Measurements from ENCODE around the gene BLCAP.

Gene BLCAP

DNA sequence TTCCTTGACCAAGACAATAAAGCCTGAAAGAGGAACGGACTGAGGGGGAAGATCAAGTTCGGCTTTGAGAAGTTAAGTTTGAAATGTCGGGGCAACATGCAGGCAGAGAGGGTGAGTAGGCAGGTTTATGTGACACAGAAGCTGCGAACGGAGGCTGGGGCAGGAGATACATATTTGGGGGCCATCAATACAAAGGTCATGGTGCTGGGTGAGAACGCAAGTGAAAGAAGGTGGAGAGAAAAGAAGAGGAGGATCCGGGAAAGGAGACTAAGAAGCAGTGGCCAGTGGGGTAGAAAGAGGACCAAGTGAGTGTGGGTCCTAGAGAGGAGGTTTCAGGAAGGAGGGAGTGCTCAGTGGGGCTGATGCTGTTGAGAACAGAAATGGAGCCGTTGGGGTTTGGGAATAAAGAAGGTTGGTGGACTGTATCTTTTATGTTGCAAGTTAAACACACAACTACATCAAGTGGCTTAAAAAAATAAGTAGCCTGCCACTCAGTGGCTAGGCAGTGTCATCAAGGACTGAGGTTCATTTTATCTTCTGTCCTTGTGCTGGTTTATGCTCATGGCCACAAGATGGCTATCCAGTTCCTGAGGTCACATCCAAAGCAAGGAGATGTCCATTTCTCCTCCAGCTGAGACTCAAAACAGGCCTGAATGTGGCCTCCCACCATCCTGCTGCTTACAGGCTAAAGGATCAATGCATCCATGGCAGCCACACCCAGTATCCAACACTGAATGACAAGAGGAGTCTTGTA, 1.7 kb upstream of the BLCAP start:
- DNase-seq (ENCODE audit: low spot score), result no peak

DNA sequence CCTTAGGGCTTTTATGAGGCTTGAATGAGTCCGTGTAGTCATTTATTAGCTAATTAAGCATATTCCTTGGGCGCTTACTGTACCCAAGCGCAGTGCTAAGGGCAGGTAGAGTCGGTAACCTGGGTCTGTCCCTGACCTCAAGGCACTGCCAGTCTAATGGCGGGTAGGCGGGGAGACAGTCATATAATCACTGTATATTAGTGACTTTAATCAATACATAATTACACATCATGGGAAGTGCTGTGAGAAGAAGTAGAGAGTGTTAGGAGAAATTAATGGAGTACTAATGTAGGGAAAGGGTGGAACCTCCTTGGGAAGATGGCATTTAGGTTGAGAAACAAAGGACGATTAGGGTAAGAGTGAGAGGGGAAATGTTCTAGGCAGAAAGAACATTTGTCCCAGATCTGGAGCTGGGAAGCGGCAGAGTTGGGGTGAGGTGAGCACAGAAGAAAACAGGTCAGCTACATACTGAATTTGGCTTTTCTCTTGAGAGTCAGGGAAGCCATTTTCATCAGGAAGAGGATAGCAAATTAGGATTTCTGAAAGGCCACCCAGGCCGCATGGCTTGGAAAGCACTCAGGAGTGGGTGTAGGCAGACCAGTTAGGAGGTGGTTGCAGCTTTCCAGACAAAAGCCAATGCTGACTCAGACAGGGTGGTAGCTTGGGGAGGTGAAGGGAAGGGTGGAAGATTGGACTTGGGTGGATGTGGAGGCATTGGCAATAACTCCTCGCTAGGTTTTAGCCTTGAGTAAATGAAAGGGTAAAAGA, 954 bp upstream of the BLCAP start:
- no peak for DNase-seq (ENCODE audit: low spot score)

DNA sequence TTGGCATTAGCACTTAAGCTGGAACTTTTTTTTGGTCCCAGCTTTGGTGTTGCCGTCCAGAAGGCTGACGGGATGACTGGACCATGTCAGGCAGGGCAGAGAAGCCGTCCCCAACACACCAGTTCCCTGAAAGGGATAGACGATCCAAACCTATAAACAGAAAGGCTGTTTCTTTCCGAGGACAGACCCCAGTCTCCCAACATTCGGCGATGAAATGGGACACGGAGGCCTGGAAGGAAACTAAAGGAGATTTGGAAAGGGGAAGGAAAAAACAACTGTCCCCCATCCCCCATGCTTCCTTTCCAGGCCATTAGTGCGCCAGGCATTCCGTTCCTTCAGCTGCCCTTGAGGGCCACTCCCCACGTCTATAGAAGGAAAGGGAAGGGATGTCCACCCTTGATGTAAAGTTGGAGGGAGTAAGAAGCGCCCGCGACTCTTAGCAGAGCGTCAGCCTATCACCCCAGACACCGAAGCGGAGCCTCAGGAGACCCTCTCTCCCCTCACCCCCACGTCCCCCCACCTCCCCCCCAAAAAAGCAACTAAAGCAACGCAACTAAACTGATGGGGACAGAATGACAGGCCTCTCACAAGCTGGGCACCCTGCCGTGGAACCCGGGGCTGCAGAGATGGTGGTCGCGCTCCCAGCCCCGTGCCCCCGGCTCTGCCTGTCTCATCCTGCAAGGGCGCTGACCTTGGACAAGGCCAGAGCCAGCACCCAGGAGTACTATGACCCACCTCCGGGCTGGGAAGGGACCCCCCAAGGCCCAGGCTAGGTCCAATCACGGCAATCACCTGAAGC, 638 bp downstream of the BLCAP start:
- DNase-seq (ENCODE audit: low spot score), result no peak

DNA sequence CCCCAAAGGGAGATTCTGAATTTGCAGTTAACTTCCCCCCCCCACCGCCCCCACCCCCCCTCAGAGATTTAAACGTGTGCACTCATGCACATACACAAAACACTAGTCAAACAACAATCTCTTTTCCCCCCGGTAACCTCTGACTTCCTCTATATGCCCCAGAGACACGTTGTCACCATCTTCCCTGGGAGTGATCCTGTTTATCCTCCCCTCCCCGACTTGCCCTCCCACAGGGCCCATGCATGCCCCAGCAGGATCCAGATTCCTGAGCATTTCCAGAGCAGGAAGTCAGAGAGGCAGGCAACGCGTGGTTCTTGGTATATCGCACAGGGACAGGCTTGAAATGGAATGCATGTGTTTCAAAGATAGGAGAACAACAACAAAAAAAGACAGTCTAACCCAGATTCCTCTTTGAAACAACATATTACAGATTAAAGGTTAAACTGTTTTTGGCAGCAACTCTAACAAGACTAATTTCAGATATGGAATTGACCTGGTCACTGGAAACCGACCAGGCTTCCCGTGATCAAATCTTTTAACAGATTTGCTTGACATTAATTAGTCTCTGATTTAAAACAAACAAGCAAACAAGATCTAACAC, 1.3 kb downstream of the BLCAP start:
- no peak for DNase-seq (ENCODE audit: low spot score)

DNA sequence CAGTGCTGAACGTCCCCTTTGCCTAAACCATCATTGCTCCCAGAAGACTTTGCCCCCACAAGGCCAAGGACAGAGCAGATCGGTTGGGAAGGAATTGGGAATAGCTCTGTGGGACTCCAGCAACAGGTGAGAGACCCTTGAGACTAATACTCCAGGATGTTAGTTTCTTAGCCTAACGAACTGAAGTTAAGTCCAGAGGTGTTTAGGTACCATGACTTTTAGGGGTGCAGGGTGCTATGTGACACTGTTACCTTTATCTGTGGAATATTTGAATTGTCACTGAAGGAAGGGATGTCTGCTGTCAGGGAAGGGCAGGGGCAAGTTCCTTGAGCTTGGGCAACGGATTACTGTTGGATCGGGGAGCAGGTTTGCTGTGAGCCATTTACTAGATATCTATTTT, 1.9 kb downstream of the BLCAP start:
- DNase-seq (ENCODE audit: low spot score), result no peak

DNA sequence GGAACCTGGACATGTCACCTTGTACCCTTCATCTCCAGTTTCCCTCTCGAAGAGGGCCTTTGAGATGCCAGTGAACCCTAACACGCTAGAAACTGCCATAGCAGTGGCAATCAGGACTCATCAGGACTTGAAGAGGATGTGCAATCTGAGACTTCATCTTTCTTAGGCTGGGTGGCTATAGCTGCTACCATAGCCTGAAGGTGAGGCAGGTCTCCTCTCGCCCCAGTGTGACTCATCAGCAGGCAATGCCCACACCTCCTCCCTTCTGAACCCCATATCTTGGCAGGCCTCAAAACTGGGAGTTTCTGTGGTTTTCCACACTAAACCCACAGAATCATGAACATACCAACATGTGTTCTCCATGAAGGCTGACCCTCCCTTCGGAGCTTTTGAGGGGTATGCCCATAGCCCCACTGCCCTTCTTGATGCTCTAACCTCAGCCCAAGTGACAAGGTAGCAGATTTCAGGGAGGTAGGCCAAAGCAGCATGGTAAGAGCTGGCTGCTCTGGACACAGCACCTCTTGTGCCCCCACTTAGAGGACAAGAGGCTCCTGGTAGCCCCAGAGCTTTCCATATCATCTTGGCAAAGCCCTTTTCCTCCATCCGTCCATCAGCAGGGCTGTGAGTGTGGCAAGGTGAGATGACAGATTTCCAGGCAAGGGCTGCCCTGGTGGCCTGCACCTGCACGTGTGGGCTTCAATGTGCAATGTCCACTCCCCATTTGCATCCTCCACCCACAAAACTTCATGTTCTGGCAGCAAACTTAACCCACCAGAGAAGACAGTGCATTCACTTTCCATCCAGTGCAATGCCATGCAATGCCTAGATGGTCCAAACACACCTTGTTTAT, 2.6 kb downstream of the BLCAP start:
- DNase-seq (ENCODE audit: low spot score), result peak; percentile 43

DNA sequence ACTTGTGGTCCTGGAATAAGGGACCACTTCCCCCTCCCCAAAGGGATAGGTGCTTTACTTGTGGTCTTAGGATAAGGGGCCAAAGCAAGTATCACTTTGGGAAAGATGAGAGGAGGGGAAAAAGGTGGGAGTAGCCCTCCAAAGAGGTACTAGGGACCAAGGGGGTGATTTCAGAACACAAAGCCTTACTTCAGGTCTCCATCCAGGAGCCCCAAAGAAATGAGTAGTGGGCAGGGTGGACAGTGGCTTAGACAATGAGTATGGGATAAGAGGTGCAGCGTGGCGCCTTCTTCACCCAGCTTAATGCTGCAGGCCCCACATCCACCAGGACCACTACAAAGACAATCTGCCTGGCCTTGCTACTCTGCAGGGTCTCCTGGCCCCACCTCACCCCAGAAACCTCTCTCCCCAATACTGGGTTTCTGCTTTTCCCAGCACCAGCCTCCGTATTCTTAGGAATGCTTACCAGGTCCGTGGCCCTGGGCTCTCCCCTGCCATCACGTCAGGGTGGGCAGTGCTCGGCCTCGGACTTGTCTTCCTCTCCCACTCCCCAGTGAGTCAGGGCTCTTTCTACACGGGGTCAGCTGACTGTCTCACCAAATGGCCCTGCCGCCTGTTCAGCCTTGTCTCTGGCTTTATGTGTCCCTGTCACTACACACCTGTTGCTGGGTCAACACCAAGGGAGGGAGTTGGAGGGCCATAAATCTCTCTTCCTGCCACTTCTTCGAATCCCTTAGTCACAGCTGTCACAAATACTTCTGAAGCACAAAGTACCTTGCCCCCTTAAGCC, 3.6 kb downstream of the BLCAP start:
- no peak for DNase-seq (ENCODE audit: low spot score)

DNA sequence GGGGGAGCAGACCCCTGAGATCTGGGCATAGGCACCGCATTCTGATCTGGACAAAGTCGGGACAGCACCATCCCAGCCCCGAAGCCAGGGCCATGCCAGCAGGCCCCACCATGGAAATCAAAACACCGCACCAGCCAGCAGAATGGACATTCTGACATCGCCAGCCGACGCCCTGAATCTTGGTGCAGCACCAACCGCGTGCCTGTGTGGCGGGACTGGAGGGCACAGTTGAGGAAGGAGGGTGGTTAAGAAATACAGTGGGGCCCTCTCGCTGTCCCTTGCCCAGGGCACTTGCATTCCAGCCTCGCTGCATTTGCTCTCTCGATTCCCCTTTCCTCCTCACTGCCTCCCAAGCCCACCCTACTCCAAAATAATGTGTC, 4.7 kb downstream of the BLCAP start:
- DNase-seq (ENCODE audit: low spot score), result no peak

DNA sequence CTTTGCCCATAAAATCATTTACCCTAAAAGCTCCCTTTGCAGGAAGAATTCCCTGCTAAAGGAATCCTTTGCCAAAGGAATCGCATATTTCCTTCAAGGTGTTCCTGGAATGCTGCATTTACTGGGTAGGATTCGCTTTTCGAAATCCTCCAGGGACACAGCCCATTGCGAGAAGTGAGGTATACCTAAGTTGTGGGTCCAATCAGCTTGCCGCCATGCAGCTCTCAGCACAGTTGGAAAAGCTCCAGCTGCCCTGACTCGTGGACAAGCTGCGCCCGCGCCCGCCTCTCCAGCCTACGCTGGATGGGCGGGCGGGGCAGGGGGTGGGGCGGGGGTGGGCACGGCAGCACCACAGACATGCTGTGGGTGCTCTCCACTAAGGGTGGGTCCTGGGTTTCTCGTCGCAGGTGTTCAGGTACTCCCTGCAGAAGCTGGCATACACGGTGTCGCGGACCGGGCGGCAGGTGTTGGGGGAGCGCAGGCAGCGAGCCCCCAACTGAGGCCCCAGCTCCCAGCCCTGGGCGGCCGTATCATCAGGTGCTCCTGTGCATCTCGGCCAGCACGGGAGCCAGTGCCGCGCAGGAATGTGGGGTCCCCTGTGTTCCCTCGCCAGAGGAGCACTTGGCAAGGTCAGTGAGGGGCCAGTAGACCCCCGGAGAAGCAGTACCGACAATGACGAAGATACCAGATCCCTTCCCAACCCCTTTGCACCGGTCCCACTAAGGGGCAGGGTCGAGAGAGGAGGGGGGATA, 5.2 kb downstream of the BLCAP start:
- no peak for DNase-seq (ENCODE audit: low spot score)

DNA sequence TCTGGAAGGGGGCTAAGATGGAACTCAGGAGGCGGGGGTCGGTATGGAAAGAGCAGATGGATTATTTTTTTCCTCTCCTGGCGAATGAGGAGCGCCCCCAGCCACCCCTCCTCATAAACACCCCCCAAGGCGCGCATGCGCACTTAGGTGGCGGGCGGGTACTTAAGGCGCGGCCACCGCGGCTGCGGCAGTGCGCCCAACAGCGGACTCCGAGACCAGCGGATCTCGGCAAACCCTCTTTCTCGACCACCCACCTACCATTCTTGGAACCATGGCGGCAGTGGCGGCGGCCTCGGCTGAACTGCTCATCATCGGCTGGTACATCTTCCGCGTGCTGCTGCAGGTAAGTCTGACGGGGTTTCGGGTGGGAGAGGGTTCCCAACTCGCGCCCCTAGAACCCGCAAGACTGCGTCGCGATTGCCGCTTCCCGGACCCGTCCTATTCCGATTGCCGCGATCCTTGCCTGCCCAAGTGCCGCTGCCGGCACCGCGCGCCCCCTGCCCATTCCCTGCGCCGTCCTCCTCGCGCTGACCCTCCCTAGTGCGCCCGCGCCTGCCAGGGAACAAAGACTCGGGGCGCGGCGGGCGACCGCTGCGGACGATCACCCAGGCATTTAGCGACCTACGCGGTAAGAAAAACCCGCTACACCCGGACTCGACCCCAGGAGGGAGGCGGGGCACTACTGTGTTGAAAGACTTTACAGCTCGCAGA, 6.5 kb downstream of the BLCAP start, which contains the start of gene NNAT:
Gene NNAT (plus strand): TSS at position 190 of the 711 bp plus-strand sequence. CDS start 82 bp downstream, at position 272.
- no peak for DNase-seq (ENCODE audit: low spot score)

DNA sequence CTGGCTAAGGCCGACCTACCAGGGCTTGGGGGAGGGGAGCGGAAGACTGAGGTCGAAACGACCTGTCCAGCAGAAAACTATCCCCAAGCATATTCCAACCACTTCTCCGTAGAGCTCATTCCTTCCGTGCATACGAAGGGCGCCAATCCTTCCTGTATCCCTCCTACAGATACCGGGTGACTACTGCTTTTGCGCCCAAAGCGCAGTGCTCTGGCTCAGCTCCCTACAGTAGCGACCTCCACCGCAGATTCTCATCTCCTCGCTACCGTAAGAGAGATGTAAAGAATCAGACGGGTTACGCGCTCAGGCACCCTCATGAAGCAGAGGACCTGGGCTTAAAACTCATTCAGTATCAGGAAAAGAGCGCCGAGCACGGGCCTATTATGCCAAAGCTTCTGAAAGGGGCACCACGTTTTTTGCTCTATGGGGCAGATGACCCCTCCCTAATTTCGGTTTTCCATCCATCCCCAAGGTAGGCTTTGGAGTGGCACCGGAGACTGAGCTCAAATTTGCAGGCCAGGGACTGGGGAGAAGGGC, 7.2 kb downstream of the BLCAP start:
- DNase-seq (ENCODE audit: low spot score), result no peak

DNA sequence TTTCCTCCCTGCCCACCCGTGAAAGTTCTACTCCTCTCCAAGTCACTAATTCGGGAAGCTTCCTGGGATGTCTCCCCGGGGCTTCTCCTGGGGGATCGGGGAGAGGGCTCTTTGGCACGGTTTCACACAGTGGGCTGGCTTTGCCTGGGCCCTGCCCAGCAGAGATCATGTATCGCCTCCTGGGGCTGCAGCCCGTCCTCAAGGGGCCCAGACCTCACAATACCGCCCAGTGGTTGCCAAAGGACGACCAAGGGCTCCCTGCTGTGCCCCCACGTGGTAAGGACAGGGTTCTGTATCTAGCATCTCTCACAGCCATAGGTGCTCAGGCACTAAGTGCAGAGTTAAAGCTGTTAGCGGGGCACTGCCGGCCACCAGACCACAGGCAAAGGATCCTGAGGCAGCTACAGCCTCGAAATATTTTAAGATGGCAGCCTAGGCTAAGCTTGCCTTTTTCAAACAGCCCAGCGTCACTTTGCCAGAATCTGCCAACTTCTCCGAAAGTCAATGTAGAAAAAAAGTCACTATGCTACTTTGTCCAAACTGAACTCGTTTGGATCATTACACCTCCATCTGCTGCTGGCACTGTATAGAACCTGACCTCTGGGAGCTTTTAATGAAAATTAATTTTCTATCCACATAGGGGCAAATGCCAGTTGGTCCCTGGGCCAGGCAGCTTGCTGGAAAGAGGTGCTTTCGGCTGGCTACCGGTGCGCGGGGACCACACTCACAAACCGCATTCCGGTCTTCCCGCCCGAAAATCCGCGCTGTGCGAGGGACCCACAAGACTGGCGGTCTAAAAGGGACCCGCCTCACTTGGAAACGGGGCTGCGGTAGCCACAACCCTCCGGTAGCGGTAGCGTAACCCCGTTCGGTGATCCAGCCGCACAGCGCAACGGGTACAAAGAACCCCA, 7.9 kb downstream of the BLCAP start:
- no peak for DNase-seq (ENCODE audit: low spot score)

DNA sequence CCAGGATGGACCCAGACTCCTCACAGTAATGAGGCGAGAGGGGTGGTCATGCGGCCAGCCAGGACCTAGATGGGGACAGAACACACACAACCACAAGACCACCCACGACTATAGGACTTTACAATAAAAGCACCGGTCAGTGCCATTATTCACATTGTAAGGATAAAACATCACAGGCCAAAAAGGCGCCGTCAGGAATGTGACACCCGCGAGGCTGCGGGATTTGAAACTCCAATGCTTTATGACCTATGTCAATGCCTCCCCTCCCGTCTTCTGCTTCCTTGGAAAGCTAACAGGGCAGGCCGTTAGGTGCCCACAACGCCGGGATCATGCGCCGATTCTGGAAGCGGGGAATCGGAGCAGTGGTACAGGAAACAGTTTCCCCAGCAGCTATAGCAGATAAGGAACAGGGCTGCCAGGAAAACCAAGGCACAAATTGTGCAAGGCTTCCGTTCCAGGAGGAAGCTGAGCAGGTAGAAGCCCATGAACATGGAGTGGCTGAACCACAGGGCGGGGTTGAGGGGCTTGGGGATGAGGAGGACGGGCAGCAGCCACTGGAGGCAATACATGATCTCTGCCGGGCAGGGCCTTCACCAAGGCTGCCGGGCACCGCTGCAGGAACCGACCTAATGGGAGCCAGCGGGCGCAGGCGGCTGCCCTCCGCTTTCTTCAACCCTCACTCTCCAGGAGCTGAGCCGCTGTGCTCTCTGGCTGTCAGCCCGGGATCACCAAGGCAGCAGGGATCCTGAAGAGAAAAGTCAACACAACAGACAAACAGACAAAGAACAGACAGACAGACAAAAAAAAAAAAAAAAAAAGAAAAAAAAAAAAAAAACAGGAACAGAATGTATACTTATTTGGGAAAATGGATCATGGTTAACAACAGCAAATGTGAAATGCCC, 8.8 kb downstream of the BLCAP start:
- no peak for DNase-seq (ENCODE audit: low spot score)

DNA sequence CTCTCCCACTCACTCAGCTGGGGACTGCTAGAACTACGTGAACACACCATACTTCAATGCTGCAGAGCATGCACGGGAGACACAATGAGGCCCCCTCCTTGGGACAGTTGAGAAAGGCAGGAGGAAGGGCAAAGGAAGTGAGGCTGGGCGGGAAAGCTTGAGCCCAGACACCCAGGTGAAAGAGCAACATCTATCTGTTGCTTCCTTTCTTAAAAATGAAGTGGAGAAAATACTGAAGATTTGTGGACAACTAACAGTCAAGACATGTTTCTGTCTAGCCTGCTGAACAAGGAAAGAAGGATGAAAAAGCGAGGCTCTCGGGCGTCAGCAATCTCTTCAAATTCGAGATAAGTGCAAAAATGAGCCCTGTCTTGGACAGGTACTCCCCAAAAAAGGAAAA, 9.6 kb downstream of the BLCAP start:
- no peak for DNase-seq (ENCODE audit: low spot score)

DNA sequence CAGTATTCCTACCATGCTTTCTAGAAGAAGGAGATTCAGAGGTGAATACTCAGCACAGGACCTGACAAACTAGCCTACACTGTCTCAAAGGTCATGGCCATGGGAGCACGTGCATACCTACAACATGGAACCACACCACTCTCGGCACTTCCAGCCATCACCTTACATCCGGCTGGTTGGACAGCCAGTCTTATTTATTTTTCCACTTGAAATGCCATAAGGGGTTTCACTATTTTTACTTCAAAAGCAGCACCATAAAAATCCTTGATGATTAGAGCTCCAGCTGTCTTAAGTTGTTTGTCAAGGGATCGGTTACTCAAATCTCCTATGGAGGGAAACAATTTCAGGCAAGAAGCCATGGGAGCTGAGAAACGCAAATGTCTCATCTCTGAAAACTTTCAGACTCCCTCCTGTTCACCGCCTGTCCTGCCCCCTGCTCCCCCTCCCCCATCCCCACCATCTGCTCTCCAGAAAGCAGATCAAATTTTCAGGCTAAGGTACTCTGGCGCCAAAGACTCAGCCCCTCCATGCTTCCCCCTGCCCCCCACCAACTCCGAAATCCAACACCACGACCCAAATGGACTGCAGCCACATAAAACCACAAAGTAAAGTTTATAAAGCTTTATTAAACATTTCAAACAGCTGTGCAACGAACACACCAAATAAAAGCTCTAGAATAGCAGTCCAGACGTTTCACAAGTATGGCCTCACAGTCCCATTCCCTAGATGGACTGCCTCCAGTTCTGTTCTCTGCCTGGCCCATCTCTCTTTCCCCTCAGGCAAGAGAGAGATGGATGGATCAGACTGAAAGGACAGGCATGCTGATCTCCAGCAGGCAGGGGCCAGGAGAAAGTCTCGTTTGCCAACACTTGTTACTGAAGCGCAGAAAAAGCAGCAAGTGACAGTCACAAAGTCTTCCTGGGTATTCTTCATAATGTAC, 10.6 kb downstream of the BLCAP start:
- DNase-seq (ENCODE audit: low spot score), result no peak

DNA sequence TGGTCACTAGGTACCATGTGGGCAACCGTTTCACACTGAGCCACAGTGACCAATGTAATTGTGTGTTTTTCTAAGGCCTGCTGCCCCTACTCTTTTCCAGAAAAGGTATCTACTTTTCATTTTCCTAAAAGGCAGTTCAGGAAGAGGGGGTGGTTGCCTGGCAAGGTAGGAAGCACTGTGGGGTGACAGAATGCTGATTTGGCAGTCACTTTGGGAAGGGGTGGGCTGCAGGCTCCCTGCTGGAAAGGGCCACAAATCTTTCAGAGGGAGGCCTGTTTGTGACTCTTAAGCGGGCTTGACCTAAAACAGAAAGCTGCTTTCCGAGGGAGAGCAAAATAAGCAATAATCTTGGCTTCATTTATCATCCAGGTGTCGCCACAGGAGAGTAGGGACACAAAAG, 11.8 kb downstream of the BLCAP start:
- DNase-seq (ENCODE audit: low spot score), result no peak
